Activated T-cell treated with anti-CD3 and anti-CD28 coated beads, Interleukin-2, amount 50 U/mL, for 48 hours (primary cell): ENCODE results near the gene SP2.

Experiments
- DNase-seq, 2 experiments: peaks; one replicate each; pipeline ENCODE4 v3.0.0-alpha.2; 2020

SP2 gene

DNA sequence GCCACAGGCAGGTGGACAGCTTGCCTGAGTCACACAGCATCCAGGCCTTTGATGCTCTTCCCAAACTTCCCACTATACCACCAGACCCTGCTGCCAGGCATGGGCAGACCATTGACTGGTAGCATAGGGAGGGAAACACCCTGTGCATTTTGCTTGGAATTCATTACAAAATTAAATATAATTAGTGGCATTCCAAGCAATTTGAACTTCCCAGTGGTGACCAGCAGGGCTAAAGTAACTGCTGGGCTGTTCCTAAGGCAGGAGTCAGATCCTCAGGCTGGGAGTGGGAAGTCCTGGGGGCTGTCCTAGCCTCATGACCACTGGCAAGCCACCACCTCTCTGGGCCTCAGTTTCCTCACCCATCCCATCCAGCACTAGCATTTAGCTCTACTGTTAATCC is 57.9 kb downstream of the SP2 start:
- DNase-seq = no peak

- DNase-seq = no peak
These were observed 59.7 kb downstream of the SP2 start for GRCh38 chr17:47955497-47956461.

- DNase-seq = no peak
These were observed 61.0 kb downstream of the SP2 start for GRCh38 chr17:47956791-47957590.

DNA sequence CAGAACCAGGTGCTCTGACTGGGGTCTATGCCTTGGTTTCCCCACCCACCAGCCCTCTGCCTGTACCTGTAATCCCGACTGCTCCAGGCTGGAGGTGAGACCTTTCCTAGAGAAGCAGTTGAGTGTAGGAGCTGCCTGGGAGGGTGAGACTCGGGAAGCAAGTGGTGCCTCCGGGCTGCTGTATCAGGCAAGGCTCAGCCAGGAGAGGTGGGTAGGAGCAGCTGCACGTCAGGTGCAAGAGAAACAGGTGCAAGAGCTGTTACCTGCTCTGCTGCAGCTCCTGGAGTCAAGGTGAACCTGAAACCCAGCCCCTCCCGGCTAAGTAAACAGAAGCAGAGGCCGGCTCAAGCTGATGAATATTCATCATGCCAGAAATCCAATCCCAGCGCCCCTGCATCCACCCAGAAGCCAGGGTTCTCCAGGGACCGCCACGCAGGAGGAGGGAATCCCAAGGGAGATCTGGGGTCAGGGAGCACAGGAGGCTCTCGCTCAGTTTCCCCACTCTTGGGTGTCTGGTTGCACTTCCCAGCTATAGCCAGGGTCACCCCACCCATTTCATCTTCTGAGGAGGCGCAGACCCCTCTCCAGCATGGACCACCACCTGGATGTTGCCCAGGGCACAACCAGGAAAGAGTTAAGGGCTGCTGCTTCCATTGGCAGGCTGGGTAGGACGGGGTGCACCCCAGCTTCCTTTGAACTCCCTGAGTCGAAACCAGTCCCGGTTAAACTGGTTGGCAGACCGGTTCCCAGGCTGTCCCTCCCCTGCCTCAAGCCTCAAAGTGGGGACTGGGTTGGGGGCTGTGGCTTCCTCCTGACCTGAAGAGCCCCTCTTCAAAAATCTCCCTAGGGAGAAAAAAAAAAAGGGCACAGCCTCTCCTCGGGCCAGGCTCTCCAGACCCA is 61.8 kb downstream of the SP2 start, which contains the start of gene PRR15L:
PRR15L (minus strand) TSS at position 293 of the 900 bp plus-strand sequence. CDS start 4,649 bp downstream, outside the sequence.
- DNase-seq = no peak

GRCh38 chr17:47959825-47960655 is 64.0 kb downstream of the SP2 start:
- DNase-seq = no peak

DNA sequence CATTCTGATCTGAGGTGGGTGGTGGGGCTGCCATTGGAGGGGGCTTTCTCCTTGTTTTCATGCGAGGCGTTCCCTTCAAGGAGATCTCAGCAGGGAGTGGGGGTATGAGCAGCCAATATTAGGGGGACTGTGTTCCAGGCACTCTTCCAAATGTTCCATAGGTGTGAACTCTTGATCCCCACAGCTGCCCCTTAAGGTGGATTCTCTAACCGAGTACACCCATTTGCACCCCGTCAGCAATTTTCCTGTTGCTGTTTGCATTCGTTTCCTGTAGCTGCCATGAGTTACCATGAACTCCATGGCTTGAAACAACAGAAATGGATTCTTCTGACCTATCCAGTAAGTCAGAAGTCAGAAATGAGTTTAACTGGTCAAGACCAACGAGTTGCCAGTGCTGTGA is 65.4 kb downstream of the SP2 start:
- no peak for DNase-seq

GRCh38 chr17:47962901-47963300 is 66.9 kb downstream of the SP2 start:
- no peak for DNase-seq

GRCh38 chr17:47964856-47965255 is 68.8 kb downstream of the SP2 start:
- no peak for DNase-seq

DNA sequence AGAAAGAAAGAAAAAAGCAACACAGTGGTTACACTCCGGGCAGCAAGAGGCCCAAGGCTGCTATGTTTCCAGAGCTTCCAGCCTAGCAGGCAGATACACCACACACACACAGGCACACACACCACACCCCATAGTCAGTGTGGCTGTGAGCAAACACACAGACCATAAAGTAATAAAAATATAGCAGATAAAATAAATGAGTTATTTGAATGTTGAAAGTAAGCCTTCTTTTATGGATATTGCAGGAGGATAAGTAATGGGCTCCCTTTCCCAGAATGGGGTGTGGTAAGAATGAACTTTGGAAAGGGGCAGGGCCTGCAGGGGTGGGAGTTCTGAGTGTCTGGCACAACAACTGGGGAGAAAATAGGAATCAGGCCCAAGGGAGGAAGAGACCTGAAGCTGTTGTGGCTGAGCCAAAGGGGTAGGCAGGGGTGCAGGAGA is 70.1 kb downstream of the SP2 start:
- no peak for DNase-seq

DNA sequence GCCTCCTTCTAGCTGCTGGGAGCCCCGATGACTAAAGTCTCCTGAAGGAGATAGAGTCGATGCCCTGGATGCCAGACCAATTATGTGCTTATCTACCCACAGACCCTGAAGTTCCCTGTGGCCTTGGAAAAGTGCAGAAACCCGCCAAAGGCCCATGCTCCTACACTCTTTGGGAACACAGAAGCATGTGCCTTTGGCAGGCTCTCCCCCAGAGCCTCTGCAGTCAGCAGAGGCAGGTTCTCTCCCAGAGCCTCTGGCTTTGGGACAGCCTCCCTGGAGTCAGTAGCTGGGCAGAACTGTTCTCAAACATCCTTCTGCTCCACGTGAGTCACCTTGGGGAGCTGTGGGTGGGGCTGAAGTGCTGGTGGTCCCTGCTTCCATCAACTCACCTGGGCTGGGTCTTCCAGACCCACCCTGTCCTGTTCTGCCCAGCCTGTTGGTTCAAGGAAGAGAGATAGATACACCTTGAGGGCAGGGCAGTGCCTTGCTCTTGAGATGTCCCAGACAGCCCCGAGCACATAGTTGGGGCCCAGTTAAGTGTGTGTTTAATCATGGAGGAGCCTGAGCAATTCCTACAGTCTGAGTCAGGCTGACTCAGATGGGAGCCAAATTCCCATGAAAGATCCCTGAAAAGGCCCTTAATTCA is 71.7 kb downstream of the SP2 start:
- no peak for DNase-seq

DNA sequence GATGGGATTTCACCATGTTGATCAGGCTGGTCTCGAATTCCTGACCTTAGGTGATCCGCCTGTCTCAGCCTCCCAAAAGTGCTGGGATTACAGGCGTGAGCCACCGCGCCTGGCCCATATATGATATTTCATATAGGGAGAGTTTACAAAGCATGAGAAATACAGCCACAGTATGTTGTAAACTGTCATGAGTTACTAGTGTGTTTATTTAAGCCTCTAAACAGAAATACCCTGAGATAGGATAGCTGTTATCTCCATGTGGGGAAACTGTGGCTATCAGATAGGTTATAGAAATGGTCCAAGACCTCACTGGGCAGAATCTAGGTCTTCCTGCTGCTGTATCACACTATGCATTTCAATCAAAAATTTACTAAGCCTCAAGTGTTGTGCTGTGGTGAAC is 72.8 kb downstream of the SP2 start:
- no peak for DNase-seq

DNA sequence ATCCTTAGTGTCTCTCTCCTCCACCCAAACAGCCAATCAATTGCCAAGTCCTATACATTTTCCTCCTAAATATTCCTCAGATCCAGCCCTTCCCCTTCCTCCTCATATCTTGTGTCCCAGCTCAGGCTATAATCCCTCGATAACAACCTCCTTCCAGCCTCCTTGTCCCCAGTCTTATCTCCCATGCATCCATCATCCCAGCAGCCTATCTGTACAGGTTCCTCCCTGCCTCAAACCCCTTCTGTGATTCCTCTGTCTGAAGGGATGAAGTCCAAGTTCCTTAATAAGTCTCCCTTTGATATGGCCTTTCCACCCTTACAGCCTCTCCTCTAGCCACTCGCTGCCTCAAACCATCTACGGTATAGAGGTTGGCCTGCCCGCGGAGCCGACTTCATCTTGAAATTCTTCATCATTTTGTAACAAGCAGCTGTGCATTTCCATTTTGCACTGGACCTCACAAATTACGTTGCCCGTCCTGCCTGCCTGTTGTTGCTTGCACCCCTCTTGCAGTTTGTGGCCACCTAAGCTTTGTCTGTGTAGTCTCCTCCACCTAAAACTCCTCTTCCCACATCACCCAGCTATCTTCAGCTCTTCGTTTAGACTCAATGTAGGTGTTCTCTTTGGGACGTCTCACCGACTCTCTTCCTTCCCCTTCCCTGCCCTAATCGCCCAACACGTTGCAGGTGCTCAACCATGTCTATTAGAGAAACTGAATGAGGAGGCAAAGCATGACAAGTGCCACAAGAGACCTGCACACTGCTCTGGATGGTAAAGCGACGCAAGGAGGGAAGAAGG is 74.1 kb downstream of the SP2 start:
- no peak for DNase-seq

GRCh38 chr17:47970725-47971499 is 74.9 kb downstream of the SP2 start, which contains the start of gene CDK5RAP3:
Gene CDK5RAP3 (plus strand): TSS chr17:47971113. CDS start chr17:47971147, 34 bp downstream.
- DNase-seq = peak; percentile 100

DNA sequence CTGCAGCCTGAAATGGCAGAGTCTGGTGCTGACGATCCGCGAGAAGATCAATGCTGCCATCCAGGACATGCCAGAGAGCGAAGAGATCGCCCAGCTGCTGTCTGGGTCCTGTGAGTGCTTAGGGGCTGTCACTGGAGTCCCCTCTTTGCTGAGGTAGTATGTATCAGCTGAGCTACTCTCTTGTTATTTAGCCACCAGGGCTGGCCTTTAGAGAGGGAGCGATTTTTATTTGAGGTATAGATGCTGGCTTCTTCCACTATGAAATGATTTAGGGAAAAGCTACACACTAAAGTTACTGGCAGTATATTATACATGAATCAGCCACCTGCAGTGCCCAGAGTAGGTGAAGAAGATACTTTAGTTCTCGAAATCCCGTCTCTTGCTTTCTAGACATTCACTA is 77.5 kb downstream of the SP2 start:
- no peak for DNase-seq

DNA sequence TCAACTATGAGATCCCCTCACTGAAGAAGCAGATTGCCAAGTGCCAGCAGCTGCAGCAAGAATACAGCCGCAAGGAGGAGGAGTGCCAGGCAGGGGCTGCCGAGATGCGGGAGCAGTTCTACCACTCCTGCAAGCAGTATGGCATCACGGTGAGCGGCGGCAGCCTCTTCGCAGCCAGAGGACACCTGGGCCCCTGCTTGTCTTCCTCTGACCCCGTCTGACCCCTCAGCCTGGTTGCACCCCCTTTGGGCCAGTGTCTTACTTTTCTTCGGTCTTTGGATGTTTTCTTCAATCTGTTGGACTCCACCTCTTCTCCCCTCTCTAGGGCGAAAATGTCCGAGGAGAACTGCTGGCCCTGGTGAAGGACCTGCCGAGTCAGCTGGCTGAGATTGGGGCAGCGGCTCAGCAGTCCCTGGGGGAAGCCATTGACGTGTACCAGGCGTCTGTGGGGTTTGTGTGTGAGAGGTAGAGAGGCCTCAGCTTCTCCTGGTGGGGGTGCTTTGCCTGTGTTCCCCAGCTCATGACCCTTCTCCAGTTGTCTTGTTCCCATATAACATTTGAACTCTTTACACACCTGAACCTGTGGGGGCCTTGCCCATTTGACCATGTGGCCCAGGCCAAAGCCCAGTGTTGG is 79.3 kb downstream of the SP2 start:
- no peak for DNase-seq

DNA sequence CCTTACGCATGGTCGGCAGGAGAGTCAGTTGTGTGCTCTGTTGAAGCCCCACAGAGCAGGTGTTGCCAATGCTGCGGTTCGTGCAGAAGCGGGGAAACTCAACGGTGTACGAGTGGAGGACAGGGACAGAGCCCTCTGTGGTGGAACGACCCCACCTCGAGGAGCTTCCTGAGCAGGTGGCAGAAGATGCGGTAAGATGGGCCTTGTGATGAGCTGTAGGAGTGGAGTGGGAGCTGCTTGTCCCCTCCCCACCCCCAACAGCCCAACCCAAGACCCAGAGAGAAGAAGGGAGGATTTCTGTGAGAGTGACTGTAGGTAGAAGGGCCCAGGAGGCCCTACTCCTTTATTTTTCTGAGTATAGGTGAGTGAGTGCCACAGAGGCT is 79.8 kb downstream of the SP2 start:
- no peak for DNase-seq

- DNase-seq = peak; percentile 57 to 67
These were observed 82.3 kb downstream of the SP2 start for GRCh38 chr17:47978324-47978723.
